Measurements from ENCODE around the gene SETBP1. TPM values are rescaled to one million over a fixed set of nuclear protein-coding genes. Genes with fewer than 3 reads are reported as not detected.

SETBP1 gene
- total and polyA plus RNA-seq, 2 of the 8 experiments (the other 6 are each of a cell fraction or from before 2014, with no cell fraction given) = 2.0 to 6.5 TPM

DNA sequence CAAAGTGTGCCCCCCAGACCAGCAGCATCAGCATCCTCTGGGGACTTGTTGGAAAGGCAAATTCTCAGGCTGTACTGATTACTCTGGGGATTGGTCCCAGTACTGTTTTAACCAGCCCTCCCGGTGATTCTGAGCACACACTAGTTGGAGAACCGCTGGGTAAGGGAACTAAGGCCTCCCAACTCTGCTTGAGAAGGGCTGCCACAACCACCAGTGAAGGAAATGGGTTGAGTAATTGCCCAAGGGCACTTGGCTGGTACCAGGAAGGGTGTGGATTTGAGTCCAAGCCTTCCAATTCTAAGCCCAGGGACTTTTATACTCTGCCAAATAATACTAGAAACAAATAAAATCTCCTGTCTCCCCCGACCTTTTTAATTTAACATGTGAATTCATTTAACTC, 219.9 kb downstream of the SETBP1 start:
- no peak overlapping the region for H2BK15ac ChIP-seq (ENCODE audit: low read length)
- no peak overlapping the region for H3K14ac ChIP-seq (ENCODE audit: insufficient read length)
- no peak overlapping the region for H2BK12ac ChIP-seq (ENCODE audit: low read depth, low read length)
- H2BK120ac ChIP-seq (replicated peaks; ENCODE audit: low read depth, low read length) = no peak overlapping the region
- no peaks in the 10 kb centered on the region for H3K9me3 ChIP-seq (ENCODE audit: insufficient read depth in 2 of 2, low read depth in 1 of 2, low read length in 1 of 2)
- FAIRE-seq = no peak
- H2AK5ac ChIP-seq (ENCODE audit: low read depth, low read length) = no peak overlapping the region
- no peak overlapping the region for H3K56ac ChIP-seq (replicated peaks; ENCODE audit: insufficient read length, low read depth, low read length)
- no peak overlapping the region for H2BK5ac ChIP-seq (ENCODE audit: low read depth, low read length)
- no peaks in the 10 kb centered on the region for H4K20me1 ChIP-seq (replicated peaks in 1 of 2; ENCODE audit: control insufficient read depth in 1 of 2, insufficient read depth in 2 of 2, low read length in 2 of 2)
- no peaks in the 10 kb centered on the region for H3K79me1 ChIP-seq (ENCODE audit: low read depth, low read length)
- TF ChIP-seq POLR2AphosphoS5 (IDR thresholded peaks at IDR 0.05; ENCODE audit: low read depth, low read length) = no peak
- H3K18ac ChIP-seq (ENCODE audit: extremely low read depth, low read length) = no peak overlapping the region
- ChIA-PET CTCF (ENCODE audit: partially characterized antibody) (interaction anchor here (1.0 to 3.2 kb wide), 13 partner anchors 8 to 484 kb away, joined by 3 to 12 read pairs (median 4); no protein-coding TSS in a partner anchor), POLR2A (ENCODE audit: partially characterized antibody) (no interaction called here)
- H3K79me2 ChIP-seq (ENCODE audit: control insufficient read depth in 1 of 2, insufficient read depth in 2 of 2, low read length in 2 of 2) = no peaks in the 10 kb centered on the region
- no peak for DNase-seq (ENCODE audit: low read depth in 1 of 2, low spot score in 2 of 2)
- 0 out of 7 replicates have a peak, but pooled peaks cover 0 to 2% (median 0%) of the 10 kb centered on the region in 4 experiments for H3K4me1 ChIP-seq (replicated peaks in 1 of 4; ENCODE audit: control insufficient read depth in 3 of 4, insufficient read depth in 4 of 4, low read length in 3 of 4)
- H2BK20ac ChIP-seq (ENCODE audit: low read length) = no peak overlapping the region
- H3K9ac ChIP-seq (replicated peaks in 1 of 4; ENCODE audit: extremely low read depth in 1 of 4, low read depth in 3 of 4, low read length in 3 of 4) = no peak overlapping the region
- WGBS, 2 experiments (ENCODE audit: extremely low coverage in 1 of 2, insufficient coverage in 1 of 2, insufficient read length in 1 of 2, insufficient replicate concordance in 2 of 2, low coverage in 1 of 2, low lambda C conversion rate in 2 of 2, missing lambda C conversion rate in 1 of 2) = 93% methylated on average over 3 of the region's 3 CpGs; no CpG with 5 or more reads in 1 of the 2 experiments
- no peak overlapping the region for H3K23ac ChIP-seq (ENCODE audit: insufficient read length)
- no peak overlapping the region for H3K4me2 ChIP-seq (ENCODE audit: insufficient read depth in 1 of 2, low read depth in 2 of 2, low read length in 2 of 2)
- H3K36me3 ChIP-seq (ENCODE audit: control insufficient read depth in 2 of 4, insufficient read depth in 4 of 4, low read length in 3 of 4) = no peaks in the 10 kb centered on the region
- no peak overlapping the region for H4K8ac ChIP-seq (ENCODE audit: extremely low read depth, insufficient read depth, low read length)
- no peaks in the 10 kb centered on the region for H3K23me2 ChIP-seq (ENCODE audit: low read depth, low read length)
- H2AFZ ChIP-seq (ENCODE audit: low read length) = no peak overlapping the region
- H3K4ac ChIP-seq (replicated peaks; ENCODE audit: insufficient read length, low read depth, low read length) = no peak overlapping the region
- no peak overlapping the region for H3K27ac ChIP-seq (ENCODE audit: low read depth, low read length)
- no peak overlapping the region for H3K4me3 ChIP-seq (ENCODE audit: extremely low read depth in 1 of 4, insufficient read depth in 2 of 4, low read depth in 3 of 4, low read length in 4 of 4)
- no peak overlapping the region for H4K5ac ChIP-seq (ENCODE audit: insufficient read length, low read depth, low read length)
- no peaks in the 10 kb centered on the region for H3K27me3 ChIP-seq (replicated peaks in 1 of 4; ENCODE audit: control insufficient read depth in 3 of 4, extremely low read depth in 1 of 4, insufficient read depth in 3 of 4, low read length in 3 of 4)
- no peak overlapping the region for H4K91ac ChIP-seq (replicated peaks; ENCODE audit: insufficient read length, low read length)

All from H1 (cell line).